K562 (cell line): Measurements from ENCODE around the gene PBRM1. TPM values are rescaled to one million over a fixed set of nuclear protein-coding genes. Genes with fewer than 3 reads are reported as not detected.

Source experiments
- CTBP1 ChIP-seq: fragments of 450-650 bp; IDR thresholded peaks from 2 replicates; pipeline ENCODE4 v1.6.1; 2016; ENCODE audit warnings: borderline replicate concordance
- ETS1 ChIP-seq: conservative IDR thresholded peaks from 2 replicates; pipeline ENCODE4 v1.6.1; 2011; ENCODE audit warnings: low read depth, mild to moderate bottlenecking, low read length; ENCODE audit not compliant: control insufficient read depth
- HBP1 ChIP-seq: fragments of 450-650 bp; formaldehyde crosslinking; IDR thresholded peaks from 2 replicates; pipeline ENCODE4 v1.4.0; 2022; ENCODE audit warnings: missing genetic modification characterization
- MLLT1 ChIP-seq, 2 experiments: fragments of 450-650 bp; IDR thresholded peaks; 2 replicates each; pipeline ENCODE4 v1.6.1; 2016
- MYC ChIP-seq, 2 experiments: fragments of 250-450 bp in 1 of 2; sonication (Bioruptor Pico) in 1 of 2; IDR thresholded peaks; 2 replicates each; pipeline versions ENCODE4 v1.5.1 to v1.6.1; 2012 to 2021; ENCODE audit warnings: low read depth in 2 of 2, borderline replicate concordance in 1 of 2, improper control_type of control experiment in 1 of 2, low read length in 1 of 2, mild to moderate bottlenecking in 1 of 2, moderate library complexity in 1 of 2
- NFRKB ChIP-seq: fragments of 450-650 bp; IDR thresholded peaks from 2 replicates; pipeline ENCODE4 v1.6.1; 2016; ENCODE audit warnings: low read depth
- RBBP5 ChIP-seq: fragments of 200-600 bp; sonication (generic); IDR thresholded peaks from 2 replicates; pipeline ENCODE4 v1.6.1; 2012; ENCODE audit warnings: borderline replicate concordance, mild to moderate bottlenecking, low read length, control low read depth, inconsistent platforms; ENCODE audit not compliant: insufficient read depth, poor library complexity, severe bottlenecking
- RBM25 ChIP-seq: fragments of 200-400 bp; formaldehyde crosslinking; IDR thresholded peaks from 2 replicates; pipeline ENCODE4 v1.6.1; 2018; ENCODE audit warnings: low read length, low read depth, moderate library complexity; ENCODE audit not compliant: severe bottlenecking
- SIN3B ChIP-seq: fragments of 450-650 bp; IDR thresholded peaks from 2 replicates; pipeline ENCODE4 v1.6.1; 2017; ENCODE audit warnings: low read depth, mild to moderate bottlenecking, moderate library complexity
- SMAD4 ChIP-seq: fragments of 250-450 bp; sonication (Bioruptor Pico); conservative IDR thresholded peaks from 2 replicates; pipeline ENCODE4 v1.8.0; 2021; ENCODE audit warnings: inconsistent platforms, mild to moderate bottlenecking, moderate library complexity
- TBP ChIP-seq: optimal IDR thresholded peaks from 2 replicates; pipeline ENCODE3; 2011; ENCODE audit warnings: low read depth, low read length, improper control_type of control experiment
- TEAD1 ChIP-seq, 2 experiments: fragments of 450-650 bp in 1 of 2; sonication (generic) in 1 of 2; formaldehyde crosslinking; IDR thresholded peaks; 2 replicates each; pipeline versions ENCODE4 v1.4.0 to v1.8.0; 2020 to 2022; ENCODE audit warnings: mild to moderate bottlenecking in 2 of 2, missing genetic modification reagents in 1 of 2
- polyA plus RNA-seq, 8 experiments: library from polyadenylated mRNA; depleted of rRNA in 4 of 8; stranded (reverse) in 5 of 8; unstranded in 3 of 8; fragments of >200 nt; fragmentation: Nextera tagmentation in 2 of 8; fragmentation: Illumina TruSeq in 1 of 8; extraction: Ambion mirVana in 2 of 8; extraction: Trizol in 1 of 8; gene quantifications; 2 replicates each; pipeline versions ENCODE4 v1.2.1 to v1.2.3, GENCODE V29; 2011 to 2014; ENCODE audit warnings: inconsistent platforms in 1 of 8, missing spikeins in 1 of 8
- total RNA-seq, 7 experiments: library from RNA; depleted of rRNA in 6 of 7; stranded (reverse); fragments of >200 nt in 6 of 7; fragmentation: Illumina TruSeq in 2 of 7; extraction: Trizol in 2 of 7; gene quantifications; 2 replicates each; pipeline versions ENCODE4 v1.2.1 to v1.2.3, GENCODE V29; 2011 to 2021; ENCODE audit warnings: low replicate concordance in 1 of 7
- TF ChIP-seq, protein P1 (sequence below), 3 experiments: IDR thresholded peaks in 2 of 3; conservative IDR thresholded peaks in 1 of 3; 2 replicates each; pipeline ENCODE4 v1.5.1; 2011 to 2012; ENCODE audit warnings: low read length in 3 of 3, mild to moderate bottlenecking in 3 of 3, control low read depth in 2 of 3, improper control_type of control experiment in 1 of 3, inconsistent platforms in 1 of 3, low read depth in 1 of 3, mixed read lengths in 1 of 3, moderate library complexity in 1 of 3; ENCODE audit not compliant: insufficient read depth in 2 of 3
- TF ChIP-seq, protein P2 (sequence below): sonication (generic); formaldehyde crosslinking; IDR thresholded peaks from 2 replicates; pipeline ENCODE4 v1.8.1; 2023; ENCODE audit warnings: mild to moderate bottlenecking, missing genetic modification reagents
- TF ChIP-seq, protein P3 (sequence below): fragments of 250-450 bp; sonication (Bioruptor Pico); IDR thresholded peaks from 2 replicates; pipeline ENCODE4 v1.9.0; 2021; ENCODE audit warnings: mild to moderate bottlenecking, inconsistent platforms

The PBRM1 gene
- total and polyA plus RNA-seq, 9 of the 15 experiments (the other 6 are each of a cell fraction or from before 2014, with no cell fraction given): 3.9 to 31.8 (median 19.0) TPM

GRCh38 chr3:52536369-52537164 lies 149.1 kb downstream of the PBRM1 start, which contains the start of gene UQCC5 (continued):
- peak; percentile 79 for TF ChIP-seq MYC (IDR thresholded peaks at IDR 0.05; ENCODE audit: low read depth, low read length)
- peak; percentile 28; the same call in 1 of the 2 replicates for TF ChIP-seq MYC (CRISPR knock-in tag; IDR thresholded peaks at IDR 0.05; ENCODE audit: borderline replicate concordance, low read depth)
- peak in 1 of 2 experiments; percentile 89; a peak in 2 of 4 replicates for TF ChIP-seq MLLT1 (IDR thresholded peaks at IDR 0.05)
- TF ChIP-seq RBBP5: peak; percentile 47
- TF ChIP-seq ETS1: peak; percentile 91
- TF ChIP-seq, protein P1, sequence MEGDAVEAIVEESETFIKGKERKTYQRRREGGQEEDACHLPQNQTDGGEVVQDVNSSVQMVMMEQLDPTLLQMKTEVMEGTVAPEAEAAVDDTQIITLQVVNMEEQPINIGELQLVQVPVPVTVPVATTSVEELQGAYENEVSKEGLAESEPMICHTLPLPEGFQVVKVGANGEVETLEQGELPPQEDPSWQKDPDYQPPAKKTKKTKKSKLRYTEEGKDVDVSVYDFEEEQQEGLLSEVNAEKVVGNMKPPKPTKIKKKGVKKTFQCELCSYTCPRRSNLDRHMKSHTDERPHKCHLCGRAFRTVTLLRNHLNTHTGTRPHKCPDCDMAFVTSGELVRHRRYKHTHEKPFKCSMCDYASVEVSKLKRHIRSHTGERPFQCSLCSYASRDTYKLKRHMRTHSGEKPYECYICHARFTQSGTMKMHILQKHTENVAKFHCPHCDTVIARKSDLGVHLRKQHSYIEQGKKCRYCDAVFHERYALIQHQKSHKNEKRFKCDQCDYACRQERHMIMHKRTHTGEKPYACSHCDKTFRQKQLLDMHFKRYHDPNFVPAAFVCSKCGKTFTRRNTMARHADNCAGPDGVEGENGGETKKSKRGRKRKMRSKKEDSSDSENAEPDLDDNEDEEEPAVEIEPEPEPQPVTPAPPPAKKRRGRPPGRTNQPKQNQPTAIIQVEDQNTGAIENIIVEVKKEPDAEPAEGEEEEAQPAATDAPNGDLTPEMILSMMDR (IDR thresholded peaks at IDR 0.05 in 2 of 3, conservative IDR thresholded peaks at IDR 0.05 in 1 of 3; ENCODE audit: insufficient read depth in 2 of 3, low read depth in 1 of 3, low read length in 3 of 3): peak in 2 of 3 experiments; percentile 17 to 22; a peak in 3 of 6 replicates
- TF ChIP-seq SIN3B: no peak
- 0 out of 4 replicates have a peak, but pooled peaks of 1 of the 2 experiments have one; percentile 32 for TF ChIP-seq TEAD1 (CRISPR knock-in tag; IDR thresholded peaks at IDR 0.05)
- TF ChIP-seq NFRKB: no peak
- peak; percentile 92 for TF ChIP-seq TBP
- peak; percentile 94 for TF ChIP-seq RBM25
- TF ChIP-seq SMAD4 (CRISPR knock-in tag): peak; percentile 81
- TF ChIP-seq, protein P2, sequence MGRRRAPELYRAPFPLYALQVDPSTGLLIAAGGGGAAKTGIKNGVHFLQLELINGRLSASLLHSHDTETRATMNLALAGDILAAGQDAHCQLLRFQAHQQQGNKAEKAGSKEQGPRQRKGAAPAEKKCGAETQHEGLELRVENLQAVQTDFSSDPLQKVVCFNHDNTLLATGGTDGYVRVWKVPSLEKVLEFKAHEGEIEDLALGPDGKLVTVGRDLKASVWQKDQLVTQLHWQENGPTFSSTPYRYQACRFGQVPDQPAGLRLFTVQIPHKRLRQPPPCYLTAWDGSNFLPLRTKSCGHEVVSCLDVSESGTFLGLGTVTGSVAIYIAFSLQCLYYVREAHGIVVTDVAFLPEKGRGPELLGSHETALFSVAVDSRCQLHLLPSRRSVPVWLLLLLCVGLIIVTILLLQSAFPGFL (CRISPR knock-in tag): no peak
- TF ChIP-seq HBP1 (CRISPR knock-in tag): no peak
- peak; percentile 73; the same call in 1 of the 2 replicates for TF ChIP-seq CTBP1
- TF ChIP-seq, protein P3, sequence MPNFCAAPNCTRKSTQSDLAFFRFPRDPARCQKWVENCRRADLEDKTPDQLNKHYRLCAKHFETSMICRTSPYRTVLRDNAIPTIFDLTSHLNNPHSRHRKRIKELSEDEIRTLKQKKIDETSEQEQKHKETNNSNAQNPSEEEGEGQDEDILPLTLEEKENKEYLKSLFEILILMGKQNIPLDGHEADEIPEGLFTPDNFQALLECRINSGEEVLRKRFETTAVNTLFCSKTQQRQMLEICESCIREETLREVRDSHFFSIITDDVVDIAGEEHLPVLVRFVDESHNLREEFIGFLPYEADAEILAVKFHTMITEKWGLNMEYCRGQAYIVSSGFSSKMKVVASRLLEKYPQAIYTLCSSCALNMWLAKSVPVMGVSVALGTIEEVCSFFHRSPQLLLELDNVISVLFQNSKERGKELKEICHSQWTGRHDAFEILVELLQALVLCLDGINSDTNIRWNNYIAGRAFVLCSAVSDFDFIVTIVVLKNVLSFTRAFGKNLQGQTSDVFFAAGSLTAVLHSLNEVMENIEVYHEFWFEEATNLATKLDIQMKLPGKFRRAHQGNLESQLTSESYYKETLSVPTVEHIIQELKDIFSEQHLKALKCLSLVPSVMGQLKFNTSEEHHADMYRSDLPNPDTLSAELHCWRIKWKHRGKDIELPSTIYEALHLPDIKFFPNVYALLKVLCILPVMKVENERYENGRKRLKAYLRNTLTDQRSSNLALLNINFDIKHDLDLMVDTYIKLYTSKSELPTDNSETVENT: peak; percentile 50; the same call in 1 of the 2 replicates
